Measurements from ENCODE around the gene PHYH.

DNA sequence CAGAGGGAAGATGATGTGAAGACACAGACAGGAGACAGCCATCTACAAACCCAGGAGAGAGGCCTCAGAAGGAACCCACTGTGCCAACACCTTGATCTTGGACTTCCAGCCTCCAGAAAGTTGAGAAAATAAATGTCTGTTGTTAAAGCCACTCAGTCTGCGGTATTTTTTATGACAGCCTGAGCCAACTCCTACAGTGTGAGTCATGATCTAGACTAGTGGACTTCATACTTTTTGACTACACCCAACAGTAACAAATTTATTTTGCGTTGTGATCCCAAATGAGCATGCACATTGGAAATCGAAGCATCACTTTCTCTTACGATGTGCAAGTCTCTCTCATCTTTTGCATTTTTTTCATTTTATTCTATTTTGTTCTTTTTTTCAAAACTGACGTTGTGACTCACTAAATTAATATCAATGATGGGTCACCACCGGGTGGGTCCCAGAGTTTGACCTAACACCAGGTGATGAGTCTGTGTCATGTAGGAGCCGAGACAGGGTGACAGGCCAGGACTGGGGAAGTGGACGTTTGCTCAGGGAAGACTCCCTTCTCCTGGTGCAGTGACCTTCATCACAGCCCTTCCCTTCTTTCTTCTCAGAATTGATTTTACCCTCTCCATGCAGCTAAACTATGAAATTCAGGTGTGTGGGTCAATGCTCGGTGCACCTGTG lies 28.9 kb downstream of the PHYH start:
- no peak for TF ChIP-seq POLR2A (IDR thresholded peaks at IDR 0.05)
- TF ChIP-seq, protein P1, sequence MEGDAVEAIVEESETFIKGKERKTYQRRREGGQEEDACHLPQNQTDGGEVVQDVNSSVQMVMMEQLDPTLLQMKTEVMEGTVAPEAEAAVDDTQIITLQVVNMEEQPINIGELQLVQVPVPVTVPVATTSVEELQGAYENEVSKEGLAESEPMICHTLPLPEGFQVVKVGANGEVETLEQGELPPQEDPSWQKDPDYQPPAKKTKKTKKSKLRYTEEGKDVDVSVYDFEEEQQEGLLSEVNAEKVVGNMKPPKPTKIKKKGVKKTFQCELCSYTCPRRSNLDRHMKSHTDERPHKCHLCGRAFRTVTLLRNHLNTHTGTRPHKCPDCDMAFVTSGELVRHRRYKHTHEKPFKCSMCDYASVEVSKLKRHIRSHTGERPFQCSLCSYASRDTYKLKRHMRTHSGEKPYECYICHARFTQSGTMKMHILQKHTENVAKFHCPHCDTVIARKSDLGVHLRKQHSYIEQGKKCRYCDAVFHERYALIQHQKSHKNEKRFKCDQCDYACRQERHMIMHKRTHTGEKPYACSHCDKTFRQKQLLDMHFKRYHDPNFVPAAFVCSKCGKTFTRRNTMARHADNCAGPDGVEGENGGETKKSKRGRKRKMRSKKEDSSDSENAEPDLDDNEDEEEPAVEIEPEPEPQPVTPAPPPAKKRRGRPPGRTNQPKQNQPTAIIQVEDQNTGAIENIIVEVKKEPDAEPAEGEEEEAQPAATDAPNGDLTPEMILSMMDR (IDR thresholded peaks at IDR 0.05): no peak

Data from body of pancreas (tissue), 4 donors.